Erythroblast (primary cell): ENCODE measurements around the gene NR2E1.

Experiments
- DNase-seq, 2 experiments: peaks; one replicate each; lab custom pipeline; 2025; lab: John Stamatoyannopoulos, UW
- GATA1 ChIP-seq: IDR thresholded peaks from 2 replicates; pipeline ENCODE4 v1.6.1; 2011; ENCODE audit warnings: low read depth, mild to moderate bottlenecking, control low read depth, low read length, moderate library complexity
- POLR2A ChIP-seq: IDR thresholded peaks from 2 replicates; pipeline ENCODE4 v1.6.1; 2011; ENCODE audit warnings: mild to moderate bottlenecking, low read length

Gene NR2E1

GRCh38 chr6:108236791-108237190 lies 71.0 kb downstream of the NR2E1 start:
- no peak for TF ChIP-seq GATA1
- TF ChIP-seq POLR2A, result no peak

GRCh38 chr6:108238322-108238721 lies 72.5 kb downstream of the NR2E1 start:
- DNase-seq, result no peak
- no peak for TF ChIP-seq POLR2A
- TF ChIP-seq GATA1, result no peak

More at GRCh38 chr6:108236791-108237190, 71.0 kb downstream of the NR2E1 start:
- DNase-seq, result no peak
